NCI-H1417 treated with DMSO at 0.1 percent for 48 hours (cell line): ENCODE data around the gene BCAS4.
"Not testable (repeated sequence)": the region's sequence is repeated elsewhere in the genome, so short reads cannot be mapped to it uniquely, and the experiment has no call there.

ENCODE experiments used
- DNase-seq: peaks from one replicate; lab custom pipeline; 2025; lab: John Stamatoyannopoulos, UW

Gene BCAS4

DNA sequence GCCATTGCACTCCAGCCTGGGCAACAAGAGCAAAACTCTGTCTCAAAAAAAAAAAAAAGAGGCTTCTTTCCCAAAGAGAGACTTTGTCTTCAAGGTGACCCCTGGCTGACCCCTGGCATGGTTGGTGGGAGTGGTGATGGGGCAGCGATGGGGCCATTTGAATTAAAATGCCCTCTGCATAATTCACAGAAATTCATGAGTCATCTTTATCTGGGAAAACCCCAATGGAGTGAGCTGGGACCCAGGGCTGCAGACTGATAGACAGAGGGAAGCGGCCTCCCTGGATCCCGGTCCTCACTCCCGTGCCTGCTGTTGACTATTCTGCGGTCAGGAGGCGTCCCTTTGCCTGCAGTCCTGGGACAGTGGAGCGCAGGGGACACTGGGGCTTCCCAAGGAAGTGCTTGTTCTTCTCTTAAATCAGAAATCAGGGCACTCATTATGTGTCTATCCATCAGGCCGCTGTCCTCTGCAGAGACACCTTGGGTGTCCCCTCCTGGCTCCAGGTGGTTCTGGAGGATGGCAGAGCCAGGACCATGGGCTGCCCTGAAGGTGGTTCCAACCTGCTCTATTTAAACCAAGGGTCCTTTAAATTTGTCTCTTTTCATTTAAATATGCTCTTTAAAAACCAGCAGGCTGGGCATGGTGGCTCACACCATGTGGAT is 23.3 kb upstream of the BCAS4 start:
- not testable (repeated sequence) for DNase-seq

DNA sequence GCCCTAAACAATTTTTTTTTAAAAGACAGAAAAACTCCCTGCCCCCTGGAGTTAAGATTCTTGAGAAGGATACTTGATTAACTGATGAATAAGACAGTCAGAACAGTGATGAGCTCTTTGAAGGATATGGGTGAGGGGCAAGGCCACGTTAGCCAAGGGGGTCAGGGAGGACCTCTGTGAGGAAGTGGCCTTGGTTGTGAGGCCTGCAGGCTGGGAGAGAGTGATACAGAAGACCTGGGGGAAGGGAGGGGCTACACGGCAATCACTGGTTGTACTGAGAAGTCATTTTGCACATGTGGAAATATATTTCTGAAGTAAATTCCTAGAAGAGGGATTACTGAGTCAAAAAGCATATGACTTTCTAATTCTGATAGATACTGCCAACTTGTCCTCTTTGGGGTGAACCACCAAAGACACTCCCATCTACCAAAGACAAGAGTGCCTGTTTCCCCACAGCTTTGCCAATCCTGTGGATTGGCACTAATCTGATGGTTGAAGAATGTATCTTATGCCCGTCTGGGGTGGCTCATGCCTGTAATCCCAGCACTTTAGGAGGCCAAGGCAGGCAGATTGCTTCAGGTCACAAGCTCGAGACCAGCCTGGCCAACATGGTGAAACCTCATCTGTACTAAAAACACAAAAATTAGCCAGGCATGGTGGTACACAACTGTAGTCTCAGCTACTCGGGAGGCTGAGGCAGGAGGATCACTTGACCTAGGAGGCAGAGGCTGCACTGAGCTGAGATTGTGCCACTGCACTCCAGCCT is 22.3 kb upstream of the BCAS4 start:
- no peak for DNase-seq

DNA sequence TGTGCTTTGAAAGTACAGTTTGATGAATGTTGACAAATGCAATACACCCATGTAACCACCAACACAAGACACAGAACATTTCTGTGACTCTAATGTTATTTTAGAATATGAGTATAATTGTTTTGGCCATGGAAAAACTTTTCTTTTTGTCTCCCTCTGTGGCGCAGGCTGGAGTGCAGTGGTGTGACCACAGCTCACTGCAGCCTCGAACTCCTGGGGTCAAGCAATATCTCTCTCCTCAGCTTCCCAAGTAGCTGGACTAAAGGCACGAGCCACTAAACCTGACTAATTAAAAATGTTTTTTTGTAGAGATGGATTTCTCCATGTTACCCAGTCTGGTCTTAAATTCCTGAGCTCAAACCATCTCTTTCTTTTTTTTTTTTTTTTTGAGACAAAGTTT is 20.3 kb upstream of the BCAS4 start:
- no peak for DNase-seq

DNA sequence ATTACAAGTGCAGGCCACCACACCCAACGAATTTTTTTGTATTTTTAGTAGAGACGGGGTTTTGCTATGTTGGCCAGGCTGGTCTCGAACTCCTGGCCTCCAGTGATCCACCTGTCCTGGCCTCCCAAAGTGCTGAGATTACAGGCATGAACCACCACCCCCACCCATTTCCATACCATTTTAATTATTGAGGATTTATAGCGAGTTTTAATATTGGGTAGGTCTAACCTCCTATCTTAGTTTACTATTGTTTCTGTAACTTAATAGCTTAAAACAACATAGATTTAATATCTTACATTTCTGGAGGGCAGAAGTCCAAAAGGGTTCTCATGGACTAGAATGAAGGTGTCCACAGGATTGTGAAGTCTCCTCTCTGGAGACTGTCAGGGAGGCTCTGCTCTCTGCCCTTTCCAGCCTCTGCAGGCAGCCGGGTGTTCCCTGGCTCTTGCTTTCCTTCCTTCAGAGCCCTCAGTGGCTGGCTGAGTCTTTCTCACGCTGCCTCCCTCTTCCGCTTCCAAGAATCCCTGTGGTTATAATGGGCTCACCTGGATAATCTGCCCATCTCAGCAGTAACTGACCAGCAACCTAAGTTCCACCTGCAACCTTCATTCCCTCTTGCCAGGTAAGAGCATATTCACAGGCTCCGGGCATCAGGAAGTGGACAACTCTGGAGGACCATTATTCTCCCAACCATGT is 18.6 kb upstream of the BCAS4 start:
- no peak for DNase-seq

- DNase-seq: no peak
Measured at GRCh38 chr20:50777373-50777772, 17.5 kb upstream of the BCAS4 start.

GRCh38 chr20:50778994-50779393 is 15.9 kb upstream of the BCAS4 start:
- DNase-seq: not testable (repeated sequence)

GRCh38 chr20:50783390-50783789 is 11.5 kb upstream of the BCAS4 start:
- DNase-seq: no peak

DNA sequence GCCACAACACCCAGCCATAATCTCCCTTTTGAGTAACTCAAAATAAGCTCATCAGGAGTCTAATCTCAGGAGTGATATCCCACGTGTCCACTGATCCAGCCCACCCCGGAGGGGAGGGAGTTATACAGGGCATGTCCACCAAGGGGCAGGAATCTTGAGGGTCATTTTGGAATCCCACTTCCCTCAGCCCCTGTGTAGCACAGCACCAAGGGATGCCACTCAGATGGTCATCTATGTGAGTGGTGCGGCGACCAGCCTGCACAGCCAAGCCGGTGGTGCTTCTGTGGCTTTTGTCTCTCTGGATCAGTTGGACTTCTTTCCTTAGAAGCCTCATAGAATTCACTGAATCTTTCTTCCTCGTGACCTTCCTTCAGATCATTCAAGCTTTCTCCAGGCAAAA is 11.0 kb upstream of the BCAS4 start:
- no peak for DNase-seq

DNA sequence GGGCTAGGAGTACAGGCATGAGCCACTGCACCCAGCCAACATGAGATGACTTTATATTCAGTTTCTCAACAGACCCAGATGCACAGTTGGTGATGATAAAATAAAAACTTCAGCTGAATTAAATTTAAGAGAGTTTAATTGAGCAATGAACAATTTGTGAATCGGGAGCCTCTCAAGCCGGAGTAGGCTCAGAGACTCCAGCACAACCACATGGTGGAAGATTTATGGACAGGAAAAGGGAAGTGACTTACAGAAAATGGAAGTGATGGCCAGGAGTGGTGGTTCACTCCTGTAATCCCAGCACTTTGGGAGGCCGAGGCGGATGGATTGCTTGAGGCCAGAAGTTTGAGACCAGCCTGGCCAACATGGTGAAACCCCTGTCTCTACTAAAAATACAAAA is 10.4 kb upstream of the BCAS4 start:
- DNase-seq: no peak

DNA sequence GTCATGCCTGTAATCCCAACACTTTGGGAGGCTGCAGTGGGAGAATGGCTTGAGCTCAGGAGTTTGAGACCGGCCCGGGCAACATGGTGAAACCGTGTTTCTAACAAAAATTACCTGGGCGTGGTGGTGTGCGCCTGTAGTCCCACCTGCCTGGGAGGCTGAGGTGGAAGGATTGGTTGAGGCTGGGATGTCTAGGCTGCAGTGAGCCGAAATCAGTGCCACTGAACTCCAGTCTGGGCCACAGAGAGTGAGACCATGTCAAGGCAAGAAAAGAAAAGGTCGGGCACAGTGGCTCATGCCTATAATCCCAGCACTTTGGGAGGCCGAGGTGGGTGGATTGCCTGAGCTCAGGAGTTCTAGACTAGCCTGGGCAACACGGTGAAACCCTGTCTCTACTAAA is 8.2 kb upstream of the BCAS4 start:
- DNase-seq: no peak

GRCh38 chr20:50787181-50787580 is 7.7 kb upstream of the BCAS4 start:
- DNase-seq: no peak

GRCh38 chr20:50788045-50788991 is 6.5 kb upstream of the BCAS4 start:
- DNase-seq: no peak

GRCh38 chr20:50789968-50790650 is 4.8 kb upstream of the BCAS4 start:
- no peak for DNase-seq

GRCh38 chr20:50790651-50791277 is 4.1 kb upstream of the BCAS4 start:
- DNase-seq: peak; percentile 24

DNA sequence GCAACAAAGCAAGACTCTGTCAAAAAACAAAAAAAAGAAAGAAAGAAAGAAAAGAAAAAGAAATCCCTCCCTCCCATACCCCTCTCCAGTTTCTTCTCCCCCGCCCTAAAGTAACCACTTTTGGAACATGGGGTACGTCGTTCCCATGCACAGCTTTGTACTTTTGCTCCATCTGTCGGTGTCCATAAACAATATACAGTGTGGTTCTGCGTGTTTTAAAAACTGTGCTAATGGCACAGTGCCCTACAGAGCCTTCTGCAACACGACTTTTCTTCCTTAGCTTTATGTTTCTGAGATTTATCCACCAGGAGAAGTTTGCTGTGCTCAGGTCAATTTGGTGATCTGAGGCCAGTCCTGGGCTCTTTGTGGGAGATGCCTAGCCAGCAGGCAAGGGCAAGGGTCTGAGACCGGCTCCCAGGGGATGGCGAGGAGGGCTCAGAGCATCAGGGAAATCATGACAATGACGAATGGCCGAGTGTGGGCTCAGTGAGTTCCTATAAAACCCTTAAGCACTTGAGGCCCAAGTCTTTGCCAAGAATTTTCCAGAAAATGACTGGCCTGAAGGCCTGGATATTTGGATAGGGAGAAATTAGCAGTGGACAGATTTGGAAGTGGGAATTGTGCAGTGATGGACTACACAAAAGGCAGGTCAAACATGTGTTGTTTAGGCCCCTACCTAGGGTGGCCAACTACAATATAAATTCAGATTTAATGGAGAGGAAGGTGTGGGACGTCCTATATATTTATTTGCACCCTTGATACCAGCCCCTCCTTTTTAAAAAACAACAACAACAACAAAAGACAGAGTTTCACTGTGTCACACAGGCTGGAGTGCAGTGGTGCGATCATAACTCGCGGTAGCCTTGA is 1.9 kb upstream of the BCAS4 start:
- no peak for DNase-seq

DNA sequence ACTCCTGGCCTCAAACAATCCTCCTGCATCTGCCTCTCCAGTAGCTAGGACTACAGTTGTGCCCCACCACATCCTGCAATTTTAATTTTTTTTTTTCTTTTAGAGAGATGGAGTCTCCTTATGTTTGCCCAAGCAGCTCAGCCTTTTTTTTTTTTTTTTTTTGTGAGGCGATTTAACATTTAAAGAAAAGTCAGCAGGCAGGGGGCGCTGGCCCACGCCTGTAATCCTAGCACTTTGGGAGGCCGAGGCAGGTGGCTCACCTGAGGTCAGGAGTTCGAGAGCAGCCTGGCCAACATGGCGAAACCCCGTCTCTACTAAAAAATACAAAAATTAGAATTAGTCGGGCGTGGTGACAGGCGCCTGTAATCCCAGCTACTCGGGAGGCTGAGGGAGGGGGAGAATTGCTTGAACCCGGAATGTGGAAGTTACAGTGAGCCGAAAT is 1.3 kb upstream of the BCAS4 start:
- DNase-seq: not testable (repeated sequence)

DNA sequence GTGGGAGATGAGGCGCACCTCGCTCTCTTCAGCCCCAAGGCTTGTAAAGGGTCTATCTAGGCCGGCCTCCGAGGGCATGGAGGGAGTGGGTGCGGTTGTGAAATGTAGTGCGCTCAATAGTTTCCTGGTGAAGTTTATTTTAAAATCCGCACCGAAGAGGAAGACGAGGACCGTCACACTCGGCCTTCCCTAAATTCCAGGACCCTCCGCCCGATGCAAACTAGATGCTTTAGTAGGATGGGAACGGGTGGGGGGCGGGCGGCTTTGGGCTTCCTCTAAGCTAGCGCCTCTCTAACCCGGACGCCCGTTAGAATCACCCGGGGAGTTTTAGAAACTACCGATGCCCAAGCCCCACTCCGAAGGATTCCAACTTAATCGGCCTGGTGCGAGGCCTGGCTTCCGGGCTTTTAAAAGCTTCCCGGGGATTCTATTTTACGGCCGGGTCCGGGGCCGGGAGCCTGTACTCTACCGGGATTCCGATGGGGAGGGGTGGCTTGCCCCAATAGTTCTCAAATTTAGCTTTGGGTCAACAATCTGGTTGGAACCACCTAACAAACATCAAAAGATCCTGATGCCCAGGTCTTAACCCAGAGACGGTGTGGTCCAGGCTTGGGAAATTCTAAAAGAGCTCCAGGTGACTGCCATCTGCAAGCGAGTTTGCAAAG is 548 bp upstream of the BCAS4 start:
- DNase-seq: no peak

- DNase-seq: no peak
Measured at GRCh38 chr20:50797142-50797541, 2.3 kb downstream of the BCAS4 start.

- no peak for DNase-seq
Measured at GRCh38 chr20:50798650-50799049, 3.8 kb downstream of the BCAS4 start.
